Ascending aorta (tissue), 2 donors: ENCODE results near the gene NREP. TPM values are rescaled to one million over a fixed set of nuclear protein-coding genes. Genes with fewer than 3 reads are reported as not detected.

Experiments
- DNase-seq, 2 donors: peaks; one replicate each; pipeline ENCODE4 v3.0.0-alpha.2; 2019; ENCODE audit warnings: low spot score in 2 of 2
- H3K27ac ChIP-seq, 2 donors: fragments of 200-600 bp; sonication (generic); one replicate each; pipeline ENCODE4 v1.5.1; 2016 to 2017; ENCODE audit warnings: mild to moderate bottlenecking in 1 of 2
- H3K27me3 ChIP-seq: fragments of 200-600 bp; sonication (generic); one replicate; pipeline ENCODE4 v1.5.1; 2017
- H3K36me3 ChIP-seq, 2 donors: fragments of 200-600 bp; sonication (generic); one replicate each; pipeline ENCODE4 v1.5.1; 2016
- H3K4me1 ChIP-seq, 2 donors: fragments of 200-600 bp; sonication (generic); one replicate each; pipeline ENCODE4 v1.5.1; 2016 to 2017; ENCODE audit warnings: mild to moderate bottlenecking in 1 of 2
- H3K4me3 ChIP-seq, 2 donors: fragments of 200-600 bp; sonication (generic); one replicate each; pipeline ENCODE4 v1.5.1; 2016 to 2017; ENCODE audit warnings: mild to moderate bottlenecking in 1 of 2
- H3K9me3 ChIP-seq, 2 donors: fragments of 200-600 bp; sonication (generic); one replicate each; pipeline ENCODE4 v1.5.1; 2016
- CTCF ChIP-seq, 3 experiments: fragments of 200-600 bp in 2 of 3; fragments of 450-650 bp in 1 of 3; sonication (generic) in 2 of 3; IDR thresholded peaks; one replicate each; pipeline ENCODE4 v1.5.1; 2016 to 2019; ENCODE audit warnings: antibody characterized with exemption in 3 of 3, mild to moderate bottlenecking in 1 of 3, moderate library complexity in 1 of 3
- intact Hi-C: fragments of 100-400 bp; cut with DNase I; formaldehyde crosslinking; loops from one replicate; pipeline ENCODE4 v1.15.1; 2023
- total RNA-seq: library from RNA; depleted of rRNA; stranded (reverse); fragments of >200 nt; gene quantifications from one replicate; pipeline ENCODE4 v1.1.0, GENCODE V29; 2016

Gene NREP
- total RNA-seq, 1 donor from 2014 or later, result 15.3 TPM

- H3K36me3 ChIP-seq, result no peaks in the 10 kb centered on the region
Observed at GRCh38 chr5:111755942-111756381, 1.0 kb downstream of the NREP start.

GRCh38 chr5:111755345-111755941 lies 1.6 kb downstream of the NREP start:
- intact Hi-C loops, result loop anchor here (2.0 to 5.0 kb wide), 4 partner anchors 17 to 392 kb away; partner anchors contain the start of gene STARD4
- Histone ChIP-seq H3K27me3 (no peaks in the 10 kb centered on the region), H3K27ac (no peak overlapping the region), H3K4me3 (peak overlapping the region; percentile 50 to 72), H3K4me1 (peaks cover 0 to 14% of the 10 kb centered on the region in 2 donors), H3K9me3 (no peaks in the 10 kb centered on the region), H3K36me3 (no peaks in the 10 kb centered on the region)
- DNase-seq, result no peak
- TF ChIP-seq CTCF (IDR thresholded peaks at IDR 0.05), result no peak

More at GRCh38 chr5:111755942-111756381, 1.0 kb downstream of the NREP start:
- Histone ChIP-seq H3K27me3 (no peaks in the 10 kb centered on the region), H3K9me3 (no peaks in the 10 kb centered on the region), H3K27ac (no peak overlapping the region), H3K4me3 (peak overlapping the region; percentile 50 to 72), H3K4me1 (peaks cover 0 to 14% of the 10 kb centered on the region in 2 donors)
- TF ChIP-seq CTCF (IDR thresholded peaks at IDR 0.05), result no peak
- no peak for DNase-seq
- intact Hi-C loops, result loop anchor here (2.0 to 5.0 kb wide), 5 partner anchors 17 to 391 kb away; partner anchors contain the start of gene STARD4

- intact Hi-C loops, result loop anchor here (2.0 kb wide), 1 partner anchor 15 kb away; no protein-coding TSS in a partner anchor
- TF ChIP-seq CTCF (IDR thresholded peaks at IDR 0.05), result no peak
- Histone ChIP-seq H3K4me3 (no peak overlapping the region), H3K36me3 (no peaks in the 10 kb centered on the region), H3K27ac (no peak overlapping the region), H3K27me3 (no peaks in the 10 kb centered on the region), H3K9me3 (no peaks in the 10 kb centered on the region), H3K4me1 (peaks cover 0 to 14% of the 10 kb centered on the region in 2 donors)
- DNase-seq, result no peak
Observed at GRCh38 chr5:111753884-111754589, 3.0 kb downstream of the NREP start.

GRCh38 chr5:111752426-111752965 lies 4.5 kb downstream of the NREP start:
- no peaks in the 10 kb centered on the region for H3K27me3 ChIP-seq

More at GRCh38 chr5:111752426-111752965, 4.5 kb downstream of the NREP start:
- H3K27ac ChIP-seq, result no peak overlapping the region
- DNase-seq, result no peak
- intact Hi-C loops, result no loop called here
- H3K36me3 ChIP-seq, result no peaks in the 10 kb centered on the region
- no peak for TF ChIP-seq CTCF (IDR thresholded peaks at IDR 0.05)
- no peak overlapping the region for H3K4me3 ChIP-seq
- peaks cover 0 to 14% of the 10 kb centered on the region in 2 donors for H3K4me1 ChIP-seq
- no peaks in the 10 kb centered on the region for H3K9me3 ChIP-seq
